Vagina (tissue), 2 donors: ENCODE data around the gene MTHFD1L.

Source experiments
- CTCF ChIP-seq, 3 experiments: fragments of 450-650 bp in 2 of 3; fragments of 200-600 bp in 1 of 3; sonication (generic) in 1 of 3; IDR thresholded peaks; one replicate each; pipeline ENCODE4 v1.5.1; 2017 to 2019; ENCODE audit warnings: antibody characterized with exemption in 3 of 3, mild to moderate bottlenecking in 2 of 3, moderate library complexity in 2 of 3
- POLR2A ChIP-seq, 2 donors: fragments of 450-650 bp; IDR thresholded peaks; one replicate each; pipeline ENCODE4 v1.6.1; 2017; ENCODE audit warnings: antibody characterized with exemption in 2 of 2, mild to moderate bottlenecking in 2 of 2, moderate library complexity in 2 of 2
- POLR2AphosphoS5 ChIP-seq, 2 donors: sonication (generic); formaldehyde crosslinking; IDR thresholded peaks; one replicate each; pipeline ENCODE4 v1.9.0; 2017; ENCODE audit warnings: antibody characterized with exemption in 2 of 2, mild to moderate bottlenecking in 2 of 2, low read depth in 1 of 2; ENCODE audit not compliant: insufficient read depth in 1 of 2

- TF ChIP-seq POLR2A (IDR thresholded peaks at IDR 0.05) (no peak), CTCF (IDR thresholded peaks at IDR 0.05) (no peak), POLR2AphosphoS5 (IDR thresholded peaks at IDR 0.05; ENCODE audit: insufficient read depth in 1 of 2, low read depth in 1 of 2) (no peak)
Observed at GRCh38 chr6:151096255-151096612, 230.7 kb downstream of the MTHFD1L start.
